ENCODE results near the gene PEX6.
"Not testable (repeated sequence)": the region's sequence is repeated elsewhere in the genome, so short reads cannot be mapped to it uniquely, and the experiment has no call there.

Gene PEX6

GRCh38 chr6:42963179-42963854 lies 15.7 kb downstream of the PEX6 start:
- DNase-seq: no peak

GRCh38 chr6:42962502-42963178 lies 16.3 kb downstream of the PEX6 start:
- no peak for DNase-seq

- no peak for DNase-seq
Observed at GRCh38 chr6:42962096-42962495, 16.9 kb downstream of the PEX6 start.

GRCh38 chr6:42961020-42961470 lies 17.9 kb downstream of the PEX6 start:
- DNase-seq: no peak

- DNase-seq: peak; percentile 55
Observed at GRCh38 chr6:42960243-42961019, 18.6 kb downstream of the PEX6 start, which contains the start of gene GNMT. TSS of gene GNMT (plus strand) at chr6:42960754. CDS start at chr6:42960768, 14 bp downstream.

GRCh38 chr6:42959917-42960242 lies 19.1 kb downstream of the PEX6 start:
- DNase-seq: no peak

GRCh38 chr6:42958125-42958524 lies 20.9 kb downstream of the PEX6 start:
- no peak for DNase-seq

GRCh38 chr6:42954405-42954804 lies 24.6 kb downstream of the PEX6 start:
- DNase-seq: not testable (repeated sequence)

- no peak for DNase-seq
Observed at GRCh38 chr6:42952389-42952788, 26.6 kb downstream of the PEX6 start.

- DNase-seq: no peak
Observed at GRCh38 chr6:42947950-42948349, 31.0 kb downstream of the PEX6 start.

- DNase-seq: no peak
Observed at GRCh38 chr6:42942444-42942843, 36.5 kb downstream of the PEX6 start.

GRCh38 chr6:42941356-42941755 lies 37.6 kb downstream of the PEX6 start:
- DNase-seq: not testable (repeated sequence)

- no peak for DNase-seq
Observed at GRCh38 chr6:42940493-42941045, 38.4 kb downstream of the PEX6 start.

GRCh38 chr6:42939810-42940167 lies 39.2 kb downstream of the PEX6 start:
- DNase-seq: no peak

GRCh38 chr6:42938987-42939809 lies 39.8 kb downstream of the PEX6 start:
- no peak for DNase-seq

- DNase-seq: no peak
Observed at GRCh38 chr6:42938428-42938796, 40.6 kb downstream of the PEX6 start.

GRCh38 chr6:42937548-42938427 lies 41.2 kb downstream of the PEX6 start:
- no peak for DNase-seq

GRCh38 chr6:42936398-42936797 lies 42.6 kb downstream of the PEX6 start:
- no peak for DNase-seq

GRCh38 chr6:42935322-42935721 lies 43.7 kb downstream of the PEX6 start:
- DNase-seq: no peak

- no peak for DNase-seq
Observed at GRCh38 chr6:42933205-42933604, 45.8 kb downstream of the PEX6 start.

GRCh38 chr6:42932412-42932811 lies 46.6 kb downstream of the PEX6 start:
- DNase-seq: no peak
